ENCODE measurements around the gene STMN3.
"Not testable (repeated sequence)": the region's sequence is repeated elsewhere in the genome, so short reads cannot be mapped to it uniquely, and the experiment has no call there.

Gene STMN3

DNA sequence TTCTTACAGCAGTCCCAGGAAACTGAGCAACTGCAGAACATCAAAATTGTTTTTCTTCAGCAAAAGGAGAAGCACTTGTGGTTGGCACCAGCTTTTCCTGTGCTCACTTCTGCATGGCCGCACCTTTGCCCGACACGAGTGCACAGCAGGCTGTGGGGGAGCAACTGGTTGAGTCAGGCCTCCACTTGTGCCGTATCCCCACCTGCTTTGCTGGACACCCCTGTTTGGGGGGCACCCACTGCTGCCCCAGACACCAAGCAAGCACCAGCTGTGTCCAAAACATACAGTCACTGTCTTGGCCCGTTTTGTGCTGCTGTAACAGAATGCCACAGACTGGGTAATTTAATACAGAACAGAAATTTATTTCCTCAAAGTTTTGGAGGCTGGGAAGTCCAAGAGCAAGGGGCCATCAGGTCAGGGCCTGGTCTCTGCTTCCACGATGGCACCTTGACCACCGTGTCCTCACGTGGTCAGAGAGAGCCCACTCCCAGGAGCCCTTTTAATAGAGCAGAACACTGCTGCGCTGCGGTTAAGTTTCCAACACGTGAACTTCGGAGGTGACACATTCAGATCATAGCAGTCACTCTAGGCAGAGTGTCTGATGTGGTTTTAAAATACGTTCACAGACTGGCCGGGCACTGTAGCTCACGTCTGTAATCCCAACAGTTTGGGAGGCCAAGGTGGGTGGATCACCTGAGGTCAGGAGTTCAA, 17.6 kb downstream of the STMN3 start:
- DNase-seq (ENCODE audit: low read depth), result no peak

DNA sequence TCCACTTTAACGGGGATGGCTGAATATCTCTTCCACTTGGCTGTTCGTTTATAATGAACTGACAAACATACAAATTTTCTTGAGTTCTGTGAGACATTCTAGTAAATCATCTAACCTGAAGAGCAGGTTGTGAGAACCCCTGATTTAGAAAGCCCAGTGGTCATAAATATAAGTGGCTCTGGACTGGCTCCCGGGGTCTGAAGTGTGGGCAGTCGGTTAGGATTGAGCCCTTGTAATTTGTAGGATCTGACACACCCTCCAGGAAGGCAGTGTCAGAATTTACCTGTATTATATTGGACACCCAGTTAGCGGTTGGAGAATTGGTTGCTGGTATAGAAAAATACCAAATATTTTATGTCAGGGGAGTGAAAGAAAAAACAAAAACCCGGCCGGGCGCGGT, 19.5 kb downstream of the STMN3 start:
- DNase-seq (ENCODE audit: low read depth), result no peak

DNA sequence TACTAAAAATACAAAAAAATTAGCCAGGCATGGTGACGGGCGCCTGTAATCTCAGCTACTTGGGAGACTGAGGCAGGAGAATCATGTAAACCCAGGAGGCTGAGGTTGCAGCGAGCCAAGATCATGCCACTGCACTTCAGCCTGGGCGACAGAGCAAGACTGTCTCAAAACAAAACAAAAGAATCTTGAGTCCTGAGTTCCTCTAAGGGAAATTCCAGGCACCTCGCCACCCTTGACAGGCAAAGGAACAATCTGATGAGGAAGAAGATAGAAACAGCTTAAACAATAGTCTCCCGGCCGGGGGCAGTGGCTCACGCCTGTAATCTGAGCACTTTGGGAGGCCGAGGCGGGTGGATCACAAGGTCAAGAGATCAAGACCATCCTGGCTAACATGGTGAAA, 21.8 kb downstream of the STMN3 start:
- not testable (repeated sequence) for DNase-seq (ENCODE audit: low read depth)

DNA sequence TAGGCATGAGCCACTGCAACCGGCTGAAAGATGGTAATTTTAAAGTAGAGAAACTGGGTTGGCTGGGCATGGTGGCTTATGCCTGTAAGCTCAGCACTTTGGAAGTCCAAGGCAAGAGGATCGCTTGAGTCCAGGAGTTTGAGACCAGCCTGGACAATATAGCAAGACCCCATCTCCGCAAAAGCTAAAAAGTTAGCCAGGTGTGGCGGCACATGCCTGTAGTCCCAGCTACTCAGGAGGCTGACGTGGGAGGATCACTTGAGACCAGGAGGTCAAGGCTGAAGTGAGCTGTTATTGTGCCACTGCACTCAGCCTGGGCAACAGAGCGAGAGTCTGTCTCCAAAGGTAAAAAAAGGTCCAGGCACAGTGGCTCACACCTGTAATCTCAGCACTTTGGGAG, 22.3 kb downstream of the STMN3 start:
- not testable (repeated sequence) for DNase-seq (ENCODE audit: low read depth)

DNA sequence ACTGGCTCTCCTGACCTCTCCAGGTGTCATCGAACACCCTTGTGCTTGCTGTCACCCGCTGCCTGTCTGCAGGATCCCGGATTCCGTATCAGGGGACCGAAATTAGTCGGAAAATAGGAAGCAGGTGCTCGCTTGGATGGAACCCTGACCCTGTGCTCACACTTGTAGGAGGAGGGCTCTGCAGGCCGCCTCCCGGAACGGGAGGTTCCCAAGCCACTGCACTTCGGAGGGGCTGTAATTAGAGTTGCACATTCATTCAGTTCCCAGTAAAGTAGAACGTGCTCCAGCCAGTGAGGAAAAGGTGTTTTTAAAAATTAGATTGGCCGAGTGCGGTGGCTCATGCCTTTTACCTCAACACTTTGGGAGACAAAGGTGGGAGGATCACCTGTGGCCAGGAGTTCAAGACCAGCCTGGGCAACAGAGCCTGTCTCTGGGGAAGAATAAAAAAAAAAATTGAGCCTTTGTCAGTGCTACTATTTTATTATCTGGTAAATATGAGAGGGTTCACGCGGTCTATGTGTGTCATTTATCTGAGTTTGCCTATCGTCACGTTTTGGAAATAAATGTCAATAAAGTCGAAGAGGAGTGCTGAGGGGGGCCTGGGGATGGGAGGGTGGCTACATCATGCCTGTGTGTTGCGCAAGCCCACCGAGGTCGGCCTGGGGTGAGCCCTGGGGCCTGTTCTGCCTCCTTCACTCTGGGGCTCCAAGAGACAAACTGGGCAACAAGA, 24.8 kb downstream of the STMN3 start:
- DNase-seq (ENCODE audit: low read depth), result no peak

DNA sequence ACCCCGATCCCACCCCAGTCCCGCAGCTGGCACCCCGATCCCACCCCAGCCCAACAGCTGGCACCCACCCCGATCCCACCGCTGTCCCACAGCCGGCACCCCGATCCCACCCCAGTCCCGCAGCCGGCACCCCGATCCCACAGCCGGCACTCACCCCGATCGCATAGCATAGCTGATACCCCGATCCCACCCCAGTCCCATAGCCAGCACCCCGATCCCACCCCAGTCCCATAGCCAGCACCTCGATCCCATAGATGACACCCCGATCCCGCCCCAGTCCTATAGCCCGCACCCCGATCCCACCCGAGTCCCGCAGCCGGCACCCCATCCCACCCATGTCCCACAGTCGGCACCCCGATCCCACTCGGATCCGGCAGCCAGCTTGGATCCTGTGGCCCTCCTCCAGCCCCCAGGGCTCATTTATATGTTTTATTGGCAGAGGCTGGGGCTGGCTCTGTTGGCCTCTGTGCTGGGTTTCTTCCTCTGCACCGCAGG, 25.4 kb downstream of the STMN3 start:
- no peak for DNase-seq (ENCODE audit: low read depth)

DNA sequence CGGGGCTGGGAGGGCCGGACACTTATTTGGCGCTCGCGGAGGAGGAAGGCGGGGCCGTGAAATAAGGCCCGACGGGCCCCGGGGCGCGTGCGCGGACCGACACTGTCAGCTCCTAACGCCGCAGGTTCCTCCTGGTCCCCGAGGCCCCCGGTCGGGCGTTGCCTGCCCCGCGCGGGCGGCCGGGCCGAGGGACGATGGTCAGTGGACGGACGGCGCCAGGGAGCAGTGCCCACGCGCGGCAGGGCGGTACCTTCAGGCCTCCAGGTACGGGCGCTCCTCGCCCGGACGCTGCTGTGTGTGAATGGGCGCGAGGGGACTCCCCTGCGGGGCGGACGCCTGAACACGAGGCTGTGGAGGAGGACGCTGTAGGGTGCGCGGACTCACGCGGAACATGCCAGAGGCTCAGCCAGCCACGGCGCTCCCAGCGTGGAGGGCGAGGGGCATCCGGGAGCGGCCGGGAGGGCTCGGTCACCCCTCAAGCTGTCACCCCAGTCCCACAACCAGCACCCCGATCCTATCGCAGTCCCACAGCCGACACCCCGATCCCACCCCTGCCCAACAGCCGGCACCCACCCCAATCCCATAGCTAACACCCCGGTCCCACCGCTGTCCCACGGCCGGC, 26.0 kb downstream of the STMN3 start:
- DNase-seq (ENCODE audit: low read depth), result peak; percentile 79

DNA sequence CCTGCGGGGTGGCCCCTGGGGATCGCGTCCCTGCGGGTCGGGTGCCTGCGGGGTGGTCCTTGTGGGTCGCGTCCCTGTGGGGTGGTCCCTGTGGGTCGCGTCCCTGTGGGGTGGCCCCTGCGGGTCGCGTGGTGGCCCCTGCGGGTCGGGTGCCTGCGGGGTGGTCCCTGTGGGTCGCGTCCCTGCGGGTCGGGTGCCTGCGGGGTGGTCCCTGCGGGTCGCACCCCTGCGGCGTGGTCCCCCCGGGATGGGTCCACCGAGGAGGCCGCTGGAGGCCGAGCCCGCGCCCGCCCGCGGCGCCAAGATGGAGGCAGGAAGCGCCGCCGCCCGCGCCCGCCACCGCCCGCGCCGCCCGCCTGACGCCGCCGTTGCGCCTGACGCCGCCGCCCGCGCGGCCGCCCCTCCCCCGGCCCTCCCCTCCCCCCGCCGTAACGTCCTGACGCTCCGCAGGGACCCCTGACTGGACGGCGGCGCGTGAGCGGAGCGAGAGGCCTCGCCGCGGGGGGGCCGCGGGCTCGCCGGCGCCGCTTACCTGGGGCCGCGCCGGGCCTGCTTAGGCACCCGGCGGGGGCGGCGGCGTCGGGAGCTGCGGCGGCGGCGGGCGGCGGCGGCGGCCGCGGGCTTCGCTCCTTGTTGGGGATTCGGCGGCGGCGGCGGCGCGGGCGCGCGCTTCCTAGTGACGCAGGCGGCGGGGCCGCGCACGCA, 26.6 kb downstream of the STMN3 start, which contains the start of gene GMEB2:
TSS of gene GMEB2 (minus strand) at position 678 of the 705 bp plus-strand sequence. CDS start 7,704 bp downstream, outside the sequence.
- no peak for DNase-seq (ENCODE audit: low read depth)

DNA sequence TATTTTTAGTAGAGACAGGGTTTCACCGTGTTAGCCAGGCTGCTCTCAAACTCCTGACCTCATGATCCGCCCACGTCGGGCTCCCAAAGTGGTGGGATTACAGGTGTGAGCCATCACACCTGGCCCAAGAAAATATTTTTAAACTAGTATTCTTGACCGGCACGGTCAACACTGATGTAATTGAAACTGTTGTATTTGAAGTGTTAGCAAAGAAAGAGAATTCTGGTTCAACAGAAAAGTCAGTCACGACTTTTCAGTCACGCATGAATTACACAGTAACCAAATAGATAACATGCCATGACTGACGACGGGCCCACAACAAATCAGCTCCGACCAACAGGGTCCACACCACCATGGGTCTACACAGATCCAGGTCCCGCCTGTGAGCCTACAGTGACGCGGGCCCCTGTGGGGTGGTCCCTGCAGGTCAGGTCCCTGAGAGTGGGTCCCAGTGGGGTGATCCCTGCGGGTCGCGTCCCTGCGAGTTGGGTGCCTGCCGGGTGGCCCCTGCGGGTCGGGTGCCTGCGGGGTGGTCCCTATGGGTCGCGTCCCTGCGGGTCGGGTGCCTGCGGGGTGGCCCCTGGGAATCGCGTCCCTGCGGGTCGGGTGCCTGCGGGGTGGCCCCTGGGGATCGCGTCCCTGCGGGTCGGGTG, 27.3 kb downstream of the STMN3 start:
- no peak for DNase-seq (ENCODE audit: low read depth)

DNA sequence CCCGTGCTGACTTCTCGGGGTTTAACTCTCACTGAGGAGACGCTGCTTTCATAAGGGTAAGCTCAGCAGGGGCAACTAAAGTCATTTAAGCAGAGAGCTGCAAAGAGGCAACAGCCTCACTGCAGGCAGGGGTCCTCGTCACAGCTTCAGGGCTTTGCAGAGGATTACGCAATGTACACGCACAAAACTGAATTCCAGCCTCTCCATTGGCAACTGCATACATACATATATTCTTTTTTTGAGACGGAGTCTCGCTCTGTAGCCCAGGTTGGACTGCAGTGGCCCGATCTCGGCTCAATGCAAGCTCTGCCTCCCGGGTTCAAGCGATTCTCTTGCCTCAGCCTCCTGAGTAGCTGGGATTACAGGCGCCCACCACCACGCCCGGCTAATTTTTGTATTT, 28.7 kb downstream of the STMN3 start:
- DNase-seq (ENCODE audit: low read depth), result no peak

DNA sequence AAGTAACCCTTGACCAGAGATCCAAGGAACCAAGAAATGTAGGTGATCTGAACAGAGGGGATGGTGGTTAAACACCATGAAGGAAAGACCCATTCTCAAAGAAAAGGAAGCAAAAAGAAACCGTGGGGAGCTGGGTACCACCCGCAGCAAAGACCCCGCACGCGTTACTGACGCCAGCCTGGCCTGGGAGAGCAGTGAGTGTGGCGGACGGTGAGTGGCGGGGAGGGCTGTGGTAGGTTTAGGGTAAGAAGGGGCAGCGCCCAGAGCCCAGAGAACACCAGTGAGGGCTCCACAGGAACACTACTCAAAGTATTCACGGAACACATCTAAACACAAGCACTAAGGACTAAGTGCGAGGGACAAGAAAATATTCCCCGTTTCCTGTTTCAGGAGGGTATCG, 30.5 kb downstream of the STMN3 start:
- no peak for DNase-seq (ENCODE audit: low read depth)

DNA sequence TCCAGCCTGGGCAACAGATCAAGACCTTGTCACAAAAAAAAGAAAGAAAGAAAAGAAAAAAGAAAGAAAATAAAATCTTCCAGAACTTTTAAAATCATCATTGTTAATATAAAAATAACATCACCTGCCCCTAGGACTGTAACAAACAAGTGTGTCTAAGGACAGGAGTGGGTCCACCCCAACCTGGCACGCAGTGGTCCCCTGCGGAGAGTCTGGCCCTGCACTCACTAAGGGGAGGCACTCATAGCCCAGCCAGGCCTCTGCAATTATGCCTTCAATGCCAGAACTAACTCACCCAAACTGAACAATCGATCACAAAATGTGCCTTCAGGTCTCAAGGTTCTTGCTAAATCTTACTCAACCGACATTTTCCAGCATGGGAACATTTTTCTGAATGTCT, 31.1 kb downstream of the STMN3 start:
- no peak for DNase-seq (ENCODE audit: low read depth)

DNA sequence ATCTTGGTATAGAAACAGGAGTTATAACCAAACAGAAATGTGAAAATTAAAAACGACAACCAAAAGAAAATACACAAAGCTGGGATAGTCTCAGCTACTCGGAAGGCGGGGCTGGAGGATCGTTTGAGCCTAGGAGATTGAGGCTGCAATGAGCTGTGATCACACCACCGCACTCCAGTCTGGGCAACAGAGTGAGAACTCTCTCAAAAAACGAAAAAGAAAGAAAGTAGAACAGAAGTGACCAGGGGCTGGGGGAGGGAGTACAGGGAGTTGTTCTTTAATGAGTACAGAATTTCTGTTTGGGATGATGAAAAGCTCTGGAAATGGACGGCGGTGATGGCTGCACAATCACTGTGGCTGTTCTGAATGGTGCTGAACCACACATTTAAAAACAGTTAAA, 32.2 kb downstream of the STMN3 start:
- DNase-seq (ENCODE audit: low read depth), result no peak

DNA sequence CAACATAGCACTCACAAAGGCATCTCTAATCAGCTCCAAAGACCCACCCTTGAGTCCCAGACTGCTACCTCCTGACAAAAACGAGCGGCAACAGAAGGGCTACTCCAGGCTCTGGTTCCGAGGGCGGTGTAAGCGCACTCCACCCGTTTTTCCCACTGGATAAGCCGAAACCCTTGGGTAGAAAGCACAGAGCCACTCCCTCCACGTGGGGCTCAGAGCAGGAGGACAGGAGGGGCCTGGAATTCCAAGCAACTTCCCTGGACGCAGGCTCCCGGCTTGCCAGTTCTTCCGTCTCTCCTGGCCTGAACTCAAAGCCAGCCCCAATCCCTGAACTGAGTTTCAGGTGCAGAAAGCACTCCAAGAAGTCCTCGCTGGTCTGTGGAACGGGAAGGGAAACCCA, 33.7 kb downstream of the STMN3 start:
- no peak for DNase-seq (ENCODE audit: low read depth)

DNA sequence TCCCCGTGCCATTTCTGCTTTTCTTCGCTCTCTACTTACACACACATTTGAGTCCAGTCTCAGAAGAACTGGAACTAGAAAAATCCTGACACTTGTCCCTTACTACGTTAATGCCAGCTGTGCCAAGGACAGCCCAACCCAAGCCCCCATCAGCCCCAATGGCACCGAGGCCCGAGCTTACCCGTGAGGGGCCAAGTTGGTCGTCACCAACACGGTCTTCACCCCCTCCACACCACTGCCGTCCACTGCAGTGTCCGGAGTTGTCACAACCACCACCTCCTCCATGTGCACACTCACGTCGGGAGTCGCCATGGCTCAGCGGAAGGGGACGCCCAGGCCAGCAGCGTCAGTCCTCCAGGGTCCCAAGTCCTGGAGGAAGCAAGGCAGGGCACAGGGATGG, 34.1 kb downstream of the STMN3 start:
- DNase-seq (ENCODE audit: low read depth), result no peak

DNA sequence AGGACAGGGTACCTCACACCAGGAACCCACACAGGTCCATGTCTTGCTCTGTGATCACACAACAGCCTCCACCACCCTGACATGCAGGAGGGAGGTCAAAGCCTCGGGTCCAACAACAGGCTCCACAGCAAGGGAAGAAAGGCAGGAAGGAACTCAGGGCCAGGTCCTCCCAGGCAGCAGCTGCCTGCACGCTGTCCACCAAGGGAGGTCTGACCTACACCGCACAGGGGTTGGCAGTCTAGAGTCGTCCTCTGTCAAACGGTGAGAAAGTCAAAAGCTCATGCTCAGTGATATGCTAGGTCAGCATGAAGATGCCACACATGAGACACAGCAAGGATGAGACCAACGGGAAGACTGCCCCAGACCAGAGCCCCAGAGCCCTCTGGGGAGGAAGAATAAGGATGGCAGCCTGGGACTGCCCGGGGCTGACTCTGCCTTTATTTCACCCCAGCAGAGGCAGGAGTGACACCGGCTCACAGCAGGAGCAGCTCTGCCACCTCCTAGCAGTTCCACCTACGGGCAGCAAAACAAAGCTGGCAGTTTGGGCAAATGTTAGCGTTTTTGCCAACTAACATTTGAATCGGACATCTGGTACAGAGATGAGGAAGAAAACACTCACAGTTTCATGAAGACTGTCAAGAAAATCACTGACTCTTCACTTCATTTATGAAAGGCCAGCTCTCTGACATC, 34.8 kb downstream of the STMN3 start:
- DNase-seq (ENCODE audit: low read depth), result no peak

DNA sequence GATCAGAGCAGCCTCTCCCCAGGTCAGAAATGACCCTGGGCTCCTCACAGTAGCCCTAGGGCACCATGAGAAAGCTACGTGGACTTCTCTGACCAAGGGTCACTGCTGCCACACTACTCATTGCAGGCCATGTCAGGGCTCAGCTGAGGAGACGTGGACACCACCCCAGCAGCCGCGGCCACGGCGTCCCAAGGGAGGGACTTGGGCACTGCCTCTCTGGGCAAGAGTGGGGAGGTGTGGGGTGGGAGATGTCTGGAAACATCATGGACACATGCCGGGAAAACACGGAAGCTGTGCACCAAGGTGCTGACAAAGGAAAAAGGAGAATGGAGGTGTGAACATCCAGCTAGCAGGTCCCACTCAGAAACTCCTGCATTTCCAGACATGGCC, 35.4 kb downstream of the STMN3 start:
- DNase-seq (ENCODE audit: low read depth), result no peak

DNA sequence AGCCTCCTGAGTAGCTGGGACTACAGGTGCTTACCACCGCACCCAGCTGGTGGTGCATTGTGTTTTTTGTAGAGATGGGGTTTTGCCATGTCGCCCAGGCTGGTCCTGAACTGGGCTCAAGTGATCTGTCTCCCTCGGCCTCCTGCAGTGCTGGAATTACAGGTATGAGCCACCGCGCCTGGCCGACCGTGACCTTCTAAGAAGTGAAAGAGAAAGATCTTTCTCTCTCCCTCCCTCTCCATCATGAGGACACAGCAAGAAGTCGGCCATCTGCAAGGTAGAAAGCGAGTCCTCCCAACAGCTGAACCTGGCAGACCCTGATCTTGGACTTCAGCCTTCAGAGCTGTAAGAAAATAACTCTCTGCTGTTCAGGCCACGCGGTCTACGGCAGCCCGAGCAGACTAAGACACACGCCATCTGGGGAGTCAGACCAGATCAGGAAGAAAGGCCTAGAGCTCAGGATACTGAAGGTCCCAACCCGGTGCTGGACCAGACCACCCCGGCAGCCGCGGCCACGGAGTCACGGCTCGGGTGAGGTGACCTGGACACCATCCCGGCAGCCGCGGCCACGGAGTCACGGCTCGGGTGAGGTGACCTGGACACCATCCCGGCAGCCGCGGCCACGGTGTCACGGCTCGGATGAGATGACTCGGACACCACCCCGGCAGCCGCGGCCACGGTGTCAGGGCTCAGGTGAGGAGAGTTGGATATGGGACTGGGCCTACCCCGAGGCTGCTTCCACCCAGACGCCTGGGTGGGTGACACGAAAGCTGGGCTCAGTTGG, 35.9 kb downstream of the STMN3 start:
- DNase-seq (ENCODE audit: low read depth), result no peak

DNA sequence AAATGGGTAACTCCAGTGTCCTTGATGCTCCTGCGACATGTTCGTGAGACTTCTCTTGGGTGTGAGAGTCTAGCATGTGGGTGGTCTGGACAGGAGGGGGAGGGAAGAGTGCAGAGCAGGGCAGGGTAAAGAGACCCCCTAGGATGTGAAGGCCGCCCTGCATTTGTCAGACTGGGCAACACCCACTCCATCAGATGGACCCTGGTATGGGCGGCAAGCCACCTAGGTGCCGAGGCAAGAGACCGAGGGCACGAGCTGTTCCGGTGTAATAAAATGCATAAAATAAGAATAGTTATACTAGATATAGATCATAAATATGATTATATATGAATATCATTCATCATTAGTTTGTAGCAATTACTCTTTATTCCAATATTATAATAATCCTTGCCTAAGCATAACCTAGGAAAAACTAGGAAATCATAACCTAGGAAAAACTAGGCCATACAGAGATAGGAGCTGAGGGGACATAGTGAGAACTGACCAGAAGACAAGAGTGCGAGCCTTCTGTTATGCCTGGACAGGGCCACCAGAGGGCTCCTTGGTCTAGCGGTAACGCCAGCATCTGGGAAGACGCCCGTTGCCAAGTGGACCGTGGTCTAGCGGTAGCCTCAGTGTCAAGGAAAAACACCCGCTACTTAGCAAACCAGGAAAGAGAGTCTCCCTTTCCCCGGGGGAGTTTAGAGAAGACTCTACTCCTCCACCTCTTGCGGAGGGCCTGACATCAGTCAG, 39.2 kb downstream of the STMN3 start:
- DNase-seq (ENCODE audit: low read depth), result not testable (repeated sequence)
